Smooth muscle cell of the brain vasculature (primary cell): ENCODE measurements around the gene CIB1.

Experiments used
- DNase-seq: peaks from one replicate; pipeline ENCODE4 v3.0.0-alpha.2; 2012; ENCODE audit warnings: low read depth, low spot score

The CIB1 gene

GRCh38 chr15:90214553-90215196, 19.1 kb downstream of the CIB1 start:
- DNase-seq, result no peak

GRCh38 chr15:90213818-90214204, 19.9 kb downstream of the CIB1 start:
- no peak for DNase-seq

GRCh38 chr15:90213122-90213817, 20.5 kb downstream of the CIB1 start:
- no peak for DNase-seq

GRCh38 chr15:90212221-90213098, 21.3 kb downstream of the CIB1 start:
- no peak for DNase-seq

GRCh38 chr15:90211440-90212143, 22.1 kb downstream of the CIB1 start:
- DNase-seq, result no peak

- DNase-seq, result no peak
Measured at GRCh38 chr15:90211009-90211408, 22.7 kb downstream of the CIB1 start.

- DNase-seq, result no peak
Measured at GRCh38 chr15:90210593-90210992, 23.1 kb downstream of the CIB1 start.

GRCh38 chr15:90209591-90209990, 24.1 kb downstream of the CIB1 start:
- no peak for DNase-seq

- no peak for DNase-seq
Measured at GRCh38 chr15:90208356-90208755, 25.4 kb downstream of the CIB1 start.

GRCh38 chr15:90207252-90207651, 26.5 kb downstream of the CIB1 start:
- DNase-seq, result no peak

- no peak for DNase-seq
Measured at GRCh38 chr15:90205886-90206285, 27.9 kb downstream of the CIB1 start.

- DNase-seq, result no peak
Measured at GRCh38 chr15:90205050-90205848, 28.5 kb downstream of the CIB1 start.

GRCh38 chr15:90203922-90204321, 29.8 kb downstream of the CIB1 start:
- DNase-seq, result peak; percentile 49

GRCh38 chr15:90203473-90203872, 30.3 kb downstream of the CIB1 start:
- no peak for DNase-seq

GRCh38 chr15:90202929-90203328, 30.8 kb downstream of the CIB1 start:
- no peak for DNase-seq

GRCh38 chr15:90201944-90202375, 31.8 kb downstream of the CIB1 start:
- no peak for DNase-seq

- DNase-seq, result no peak
Measured at GRCh38 chr15:90201130-90201943, 32.4 kb downstream of the CIB1 start, which contains the start of gene SEMA4B. Gene SEMA4B (plus strand): TSS chr15:90201330. CDS start chr15:90201579, 249 bp downstream.

GRCh38 chr15:90200534-90201129, 33.1 kb downstream of the CIB1 start:
- no peak for DNase-seq

- DNase-seq, result no peak
Measured at GRCh38 chr15:90194655-90195054, 39.1 kb downstream of the CIB1 start.
